ENCODE results near the gene SEZ6L.

DNA sequence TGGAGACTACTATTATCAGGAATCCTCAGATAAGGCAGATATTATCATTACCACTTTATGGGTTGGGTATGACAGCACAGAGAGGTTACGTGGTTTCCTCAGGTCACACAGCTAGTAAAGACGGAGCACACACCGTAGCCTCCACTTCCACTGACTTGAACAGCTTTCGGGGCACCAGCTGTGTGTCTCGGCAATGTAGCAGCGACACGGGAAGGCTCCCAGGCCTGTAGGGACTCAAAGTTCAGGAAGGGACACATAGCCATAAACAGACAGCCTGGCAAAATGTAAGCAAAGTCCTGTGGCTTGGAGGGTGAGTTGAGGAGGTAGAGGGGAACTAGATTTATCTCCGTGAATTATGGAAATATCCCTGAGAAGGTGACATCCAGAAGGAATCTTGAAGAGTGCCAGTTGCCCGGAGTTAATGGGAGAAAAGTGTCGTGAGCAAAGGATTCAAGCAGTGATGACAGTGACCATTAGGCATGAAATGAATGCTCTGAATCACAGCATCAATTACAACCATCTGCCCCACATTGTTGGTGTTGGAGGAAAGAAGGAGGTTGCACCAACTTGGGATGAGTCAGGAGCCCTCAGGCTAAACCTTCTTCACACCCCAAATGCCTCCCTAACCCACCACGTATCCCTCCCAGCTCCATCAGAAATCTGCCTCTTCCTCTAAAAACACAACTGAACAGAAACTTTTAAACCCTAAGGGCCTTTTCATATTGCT, 153.1 kb downstream of the SEZ6L start:
- no peak for TF ChIP-seq CREB1 (IDR thresholded peaks at IDR 0.05; ENCODE audit: low read depth)
- TF ChIP-seq, protein P1, sequence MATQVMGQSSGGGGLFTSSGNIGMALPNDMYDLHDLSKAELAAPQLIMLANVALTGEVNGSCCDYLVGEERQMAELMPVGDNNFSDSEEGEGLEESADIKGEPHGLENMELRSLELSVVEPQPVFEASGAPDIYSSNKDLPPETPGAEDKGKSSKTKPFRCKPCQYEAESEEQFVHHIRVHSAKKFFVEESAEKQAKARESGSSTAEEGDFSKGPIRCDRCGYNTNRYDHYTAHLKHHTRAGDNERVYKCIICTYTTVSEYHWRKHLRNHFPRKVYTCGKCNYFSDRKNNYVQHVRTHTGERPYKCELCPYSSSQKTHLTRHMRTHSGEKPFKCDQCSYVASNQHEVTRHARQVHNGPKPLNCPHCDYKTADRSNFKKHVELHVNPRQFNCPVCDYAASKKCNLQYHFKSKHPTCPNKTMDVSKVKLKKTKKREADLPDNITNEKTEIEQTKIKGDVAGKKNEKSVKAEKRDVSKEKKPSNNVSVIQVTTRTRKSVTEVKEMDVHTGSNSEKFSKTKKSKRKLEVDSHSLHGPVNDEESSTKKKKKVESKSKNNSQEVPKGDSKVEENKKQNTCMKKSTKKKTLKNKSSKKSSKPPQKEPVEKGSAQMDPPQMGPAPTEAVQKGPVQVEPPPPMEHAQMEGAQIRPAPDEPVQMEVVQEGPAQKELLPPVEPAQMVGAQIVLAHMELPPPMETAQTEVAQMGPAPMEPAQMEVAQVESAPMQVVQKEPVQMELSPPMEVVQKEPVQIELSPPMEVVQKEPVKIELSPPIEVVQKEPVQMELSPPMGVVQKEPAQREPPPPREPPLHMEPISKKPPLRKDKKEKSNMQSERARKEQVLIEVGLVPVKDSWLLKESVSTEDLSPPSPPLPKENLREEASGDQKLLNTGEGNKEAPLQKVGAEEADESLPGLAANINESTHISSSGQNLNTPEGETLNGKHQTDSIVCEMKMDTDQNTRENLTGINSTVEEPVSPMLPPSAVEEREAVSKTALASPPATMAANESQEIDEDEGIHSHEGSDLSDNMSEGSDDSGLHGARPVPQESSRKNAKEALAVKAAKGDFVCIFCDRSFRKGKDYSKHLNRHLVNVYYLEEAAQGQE (IDR thresholded peaks at IDR 0.05; ENCODE audit: low read depth): no peak
- TF ChIP-seq EP300 (IDR thresholded peaks at IDR 0.05; ENCODE audit: borderline replicate concordance): no peak
